GM06990 (cell line): ENCODE data around the gene SNCAIP.

Experiments used
- DNase-seq: peaks from one replicate; pipeline ENCODE4 v3.0.0-alpha.2; 2011; ENCODE audit not compliant: insufficient read length; ENCODE audit errors: extremely low read depth
- H3K27me3 ChIP-seq: replicated peaks from 2 replicates; pipeline ENCODE4 v1.6.0; 2011; ENCODE audit warnings: low read length; ENCODE audit not compliant: control insufficient read depth, insufficient read depth
- H3K36me3 ChIP-seq: 2 replicates; pipeline ENCODE4 v1.5.1; 2011; ENCODE audit warnings: low read length; ENCODE audit not compliant: control insufficient read depth, insufficient read depth
- H3K4me3 ChIP-seq: replicated peaks from 2 replicates; pipeline ENCODE4 v1.5.1; 2011; ENCODE audit warnings: low read depth, mild to moderate bottlenecking, control low read depth, low read length
- TF ChIP-seq, protein P1 (sequence below): IDR thresholded peaks from 2 replicates; pipeline ENCODE4 v1.5.1; 2011; ENCODE audit warnings: low read length, control low read depth, mild to moderate bottlenecking, inconsistent platforms; ENCODE audit not compliant: insufficient read depth, poor library complexity, severe bottlenecking

The SNCAIP gene

DNA sequence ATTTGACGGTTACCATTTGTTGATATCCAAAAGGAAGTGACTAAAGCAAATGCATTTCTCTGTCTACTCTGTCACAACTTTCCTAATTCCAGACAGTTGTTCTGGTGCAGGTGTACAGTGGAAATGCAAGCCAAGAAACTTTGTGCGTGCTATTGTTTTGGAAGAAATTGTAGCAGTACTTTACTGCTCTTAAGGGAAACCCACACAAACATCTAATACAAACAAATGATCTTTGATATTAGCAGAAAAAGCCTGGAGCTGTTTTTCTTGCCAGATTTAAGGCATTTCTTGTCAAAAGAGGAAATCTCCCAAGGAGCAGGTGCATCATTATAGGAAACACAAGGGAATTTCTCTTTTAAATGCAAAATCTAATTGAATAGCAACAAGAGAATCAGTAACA is 2.0 kb downstream of the SNCAIP start:
- Histone ChIP-seq H3K4me3 (no peak overlapping the region), H3K27me3 (peaks cover 2% of the 10 kb centered on the region; the same call in 1 of the 2 replicates), H3K36me3 (no peaks in the 10 kb centered on the region)
- TF ChIP-seq, protein P1, sequence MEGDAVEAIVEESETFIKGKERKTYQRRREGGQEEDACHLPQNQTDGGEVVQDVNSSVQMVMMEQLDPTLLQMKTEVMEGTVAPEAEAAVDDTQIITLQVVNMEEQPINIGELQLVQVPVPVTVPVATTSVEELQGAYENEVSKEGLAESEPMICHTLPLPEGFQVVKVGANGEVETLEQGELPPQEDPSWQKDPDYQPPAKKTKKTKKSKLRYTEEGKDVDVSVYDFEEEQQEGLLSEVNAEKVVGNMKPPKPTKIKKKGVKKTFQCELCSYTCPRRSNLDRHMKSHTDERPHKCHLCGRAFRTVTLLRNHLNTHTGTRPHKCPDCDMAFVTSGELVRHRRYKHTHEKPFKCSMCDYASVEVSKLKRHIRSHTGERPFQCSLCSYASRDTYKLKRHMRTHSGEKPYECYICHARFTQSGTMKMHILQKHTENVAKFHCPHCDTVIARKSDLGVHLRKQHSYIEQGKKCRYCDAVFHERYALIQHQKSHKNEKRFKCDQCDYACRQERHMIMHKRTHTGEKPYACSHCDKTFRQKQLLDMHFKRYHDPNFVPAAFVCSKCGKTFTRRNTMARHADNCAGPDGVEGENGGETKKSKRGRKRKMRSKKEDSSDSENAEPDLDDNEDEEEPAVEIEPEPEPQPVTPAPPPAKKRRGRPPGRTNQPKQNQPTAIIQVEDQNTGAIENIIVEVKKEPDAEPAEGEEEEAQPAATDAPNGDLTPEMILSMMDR = no peak
- DNase-seq = no peak

GRCh38 chr5:122315521-122315920 is 3.5 kb downstream of the SNCAIP start:
- Histone ChIP-seq H3K4me3 (no peak overlapping the region), H3K27me3 (peaks cover 2% of the 10 kb centered on the region; the same call in 1 of the 2 replicates), H3K36me3 (no peaks in the 10 kb centered on the region)
- TF ChIP-seq, protein P1 = no peak
- DNase-seq = no peak

DNA sequence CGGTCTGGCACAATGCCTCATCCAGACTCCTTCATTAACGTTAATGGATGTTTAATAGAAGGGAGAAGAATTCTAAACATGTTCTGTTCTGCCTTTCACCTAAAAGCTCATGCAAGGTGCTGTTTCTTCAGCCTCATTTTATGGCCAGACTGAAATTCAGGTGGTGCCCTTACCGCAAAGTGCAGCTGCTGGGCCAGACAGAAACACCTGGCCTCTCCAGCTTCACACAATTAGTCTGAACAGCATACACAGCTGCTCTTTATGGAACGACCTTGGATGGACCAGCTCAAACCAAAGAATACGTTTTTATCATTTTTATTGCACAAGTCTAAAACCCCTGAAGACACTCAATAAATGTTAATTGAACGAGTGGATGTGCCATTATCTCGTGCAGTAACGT is 4.6 kb downstream of the SNCAIP start:
- peaks cover 2% of the 10 kb centered on the region; the same call in 1 of the 2 replicates for H3K27me3 ChIP-seq
- no peaks in the 10 kb centered on the region for H3K36me3 ChIP-seq
- DNase-seq = no peak
- H3K4me3 ChIP-seq = no peak overlapping the region
- TF ChIP-seq, protein P1 = no peak

GRCh38 chr5:122319897-122320296 is 7.9 kb downstream of the SNCAIP start:
- Histone ChIP-seq H3K4me3 (no peak overlapping the region), H3K36me3 (no peaks in the 10 kb centered on the region), H3K27me3 (0 out of 2 replicates have a peak, but pooled peaks cover 2% of the 10 kb centered on the region)
- no peak for DNase-seq
- TF ChIP-seq, protein P1 = no peak

- Histone ChIP-seq H3K27me3 (no peaks in the 10 kb centered on the region), H3K4me3 (no peak overlapping the region), H3K36me3 (no peaks in the 10 kb centered on the region)
- TF ChIP-seq, protein P1 = no peak
- DNase-seq = no peak
Measured at GRCh38 chr5:122321921-122322320, 9.9 kb downstream of the SNCAIP start.

DNA sequence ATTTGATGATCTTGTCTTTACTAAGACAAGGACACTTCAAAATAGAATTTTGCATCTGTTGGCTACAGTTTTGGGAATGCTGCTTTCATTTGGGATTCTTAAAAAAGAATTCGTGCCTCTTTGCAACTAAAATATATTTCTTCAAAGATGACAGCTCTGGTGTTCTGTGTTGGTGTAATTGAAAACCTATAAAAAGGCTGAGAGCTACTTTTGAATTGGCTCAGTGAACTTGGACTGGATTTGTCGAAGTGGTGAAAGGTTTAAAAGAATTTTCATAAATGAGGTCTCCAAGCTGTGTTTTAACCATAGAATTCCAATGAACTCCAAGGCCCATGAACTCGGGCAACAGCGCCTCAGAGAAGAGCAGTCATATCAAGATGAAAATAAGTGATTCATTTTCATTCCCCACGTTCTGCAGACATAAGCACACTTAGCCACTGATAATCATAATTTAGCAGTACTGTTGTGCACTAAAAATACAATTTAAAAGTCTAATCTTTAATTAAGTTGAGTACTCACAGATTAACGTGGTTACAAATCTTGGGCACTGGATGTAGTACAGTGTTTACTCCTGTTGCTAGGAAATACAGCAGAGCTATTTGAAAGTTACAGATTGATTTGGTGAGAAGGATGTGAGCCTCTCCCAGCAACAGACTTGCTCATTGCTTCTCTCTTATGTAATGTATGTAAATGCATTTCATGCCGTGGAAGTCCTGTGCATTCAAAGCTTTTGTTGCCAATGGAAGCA is 10.9 kb downstream of the SNCAIP start:
- DNase-seq = no peak
- Histone ChIP-seq H3K4me3 (no peak overlapping the region), H3K27me3 (no peaks in the 10 kb centered on the region), H3K36me3 (no peaks in the 10 kb centered on the region)
- TF ChIP-seq, protein P1 = no peak
